Nasal cavity respiratory epithelium epithelial cell of viscerocranial mucosa (primary cell): Measurements from ENCODE around the gene CD19. TPM values are rescaled to one million over a fixed set of nuclear protein-coding genes. Genes with fewer than 3 reads are reported as not detected.

Source experiments
- total RNA-seq: library from RNA; depleted of rRNA; stranded (reverse); fragments of >200 nt; gene quantifications from 2 replicates; pipeline ENCODE4 v1.2.3, GENCODE V29; 2014

Gene CD19
- not detected in 2 replicates for total RNA-seq

DNA sequence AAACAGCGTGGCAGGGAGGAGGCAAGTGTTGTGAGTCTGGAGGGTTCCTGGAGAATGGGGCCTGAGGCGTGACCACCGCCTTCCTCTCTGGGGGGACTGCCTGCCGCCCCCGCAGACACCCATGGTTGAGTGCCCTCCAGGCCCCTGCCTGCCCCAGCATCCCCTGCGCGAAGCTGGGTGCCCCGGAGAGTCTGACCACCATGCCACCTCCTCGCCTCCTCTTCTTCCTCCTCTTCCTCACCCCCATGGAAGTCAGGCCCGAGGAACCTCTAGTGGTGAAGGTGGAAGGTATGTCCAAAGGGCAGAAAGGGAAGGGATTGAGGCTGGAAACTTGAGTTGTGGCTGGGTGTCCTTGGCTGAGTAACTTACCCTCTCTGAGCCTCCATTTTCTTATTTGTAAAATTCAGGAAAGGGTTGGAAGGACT lies at the start of gene CD19:
CD19 (plus strand) TSS at position 171 of the 425 bp plus-strand sequence; CDS start at position 201, 30 bp downstream.

DNA sequence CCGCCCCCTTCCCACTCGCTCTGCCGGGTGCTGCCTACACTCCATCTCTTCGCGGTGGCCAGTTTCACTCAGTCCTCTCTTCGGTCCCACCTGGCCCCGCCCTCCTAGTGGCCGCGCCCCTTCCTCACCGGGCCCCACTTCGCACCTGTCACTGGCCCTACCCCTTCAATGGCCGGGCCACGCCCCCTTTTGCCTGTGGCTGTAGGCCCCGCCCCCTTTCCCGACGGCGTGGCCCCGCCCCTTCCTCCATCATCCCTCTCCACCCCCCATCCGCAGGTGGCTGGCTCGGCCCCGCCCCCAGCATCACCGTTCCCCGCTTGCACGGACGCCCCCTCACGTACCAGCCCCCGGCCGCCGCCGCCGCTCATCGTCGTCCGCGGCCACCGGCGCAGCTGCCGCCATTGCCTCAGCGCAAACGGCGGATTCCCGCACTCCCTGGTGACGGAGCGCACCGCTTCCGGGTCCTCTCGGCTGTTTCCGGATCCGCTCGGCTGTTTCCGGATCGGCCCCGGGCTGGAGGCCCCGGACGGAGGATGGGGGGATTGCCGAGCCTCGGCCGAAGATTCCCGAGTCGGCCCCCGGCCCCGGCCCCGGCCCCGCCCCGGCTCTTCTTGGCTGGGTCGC lies 6.9 kb upstream of the CD19 start, which contains the start of gene RABEP2:
RABEP2 (minus strand) TSS at position 477 of the 624 bp plus-strand sequence; CDS start at position 402, 75 bp downstream.

DNA sequence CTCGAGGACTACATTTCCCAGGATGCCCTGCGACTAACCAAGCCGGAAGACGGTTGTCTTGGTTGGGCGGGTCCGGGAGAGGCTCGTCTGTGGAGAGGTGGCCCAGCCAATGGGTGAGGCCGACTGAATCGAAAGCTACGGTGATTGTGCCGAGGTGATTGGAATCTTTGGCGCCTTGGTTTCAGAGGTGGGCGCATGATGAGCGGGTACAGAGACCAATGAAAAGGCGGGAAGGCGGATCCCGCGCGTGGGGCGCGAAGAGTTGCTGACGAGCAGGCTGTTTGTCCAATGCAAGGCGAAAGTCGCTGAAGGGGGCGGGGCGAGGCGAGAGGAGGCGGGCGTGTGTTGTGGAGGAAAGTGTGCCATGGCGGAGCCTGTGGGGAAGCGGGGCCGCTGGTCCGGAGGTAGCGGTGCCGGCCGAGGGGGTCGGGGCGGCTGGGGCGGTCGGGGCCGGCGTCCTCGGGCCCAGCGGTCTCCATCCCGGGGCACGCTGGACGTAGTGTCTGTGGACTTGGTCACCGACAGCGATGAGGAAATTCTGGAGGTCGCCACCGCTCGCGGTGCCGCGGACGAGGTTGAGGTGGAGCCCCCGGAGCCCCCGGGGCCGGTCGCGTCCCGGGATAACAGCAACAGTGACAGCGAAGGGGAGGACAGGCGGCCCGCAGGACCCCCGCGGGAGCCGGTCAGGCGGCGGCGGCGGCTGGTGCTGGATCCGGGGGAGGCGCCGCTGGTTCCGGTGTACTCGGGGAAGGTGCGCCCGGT lies 19.1 kb downstream of the CD19 start, which contains the start of gene NFATC2IP:
NFATC2IP (plus strand) TSS at position 290 of the 762 bp plus-strand sequence; CDS start at position 365, 75 bp downstream.

DNA sequence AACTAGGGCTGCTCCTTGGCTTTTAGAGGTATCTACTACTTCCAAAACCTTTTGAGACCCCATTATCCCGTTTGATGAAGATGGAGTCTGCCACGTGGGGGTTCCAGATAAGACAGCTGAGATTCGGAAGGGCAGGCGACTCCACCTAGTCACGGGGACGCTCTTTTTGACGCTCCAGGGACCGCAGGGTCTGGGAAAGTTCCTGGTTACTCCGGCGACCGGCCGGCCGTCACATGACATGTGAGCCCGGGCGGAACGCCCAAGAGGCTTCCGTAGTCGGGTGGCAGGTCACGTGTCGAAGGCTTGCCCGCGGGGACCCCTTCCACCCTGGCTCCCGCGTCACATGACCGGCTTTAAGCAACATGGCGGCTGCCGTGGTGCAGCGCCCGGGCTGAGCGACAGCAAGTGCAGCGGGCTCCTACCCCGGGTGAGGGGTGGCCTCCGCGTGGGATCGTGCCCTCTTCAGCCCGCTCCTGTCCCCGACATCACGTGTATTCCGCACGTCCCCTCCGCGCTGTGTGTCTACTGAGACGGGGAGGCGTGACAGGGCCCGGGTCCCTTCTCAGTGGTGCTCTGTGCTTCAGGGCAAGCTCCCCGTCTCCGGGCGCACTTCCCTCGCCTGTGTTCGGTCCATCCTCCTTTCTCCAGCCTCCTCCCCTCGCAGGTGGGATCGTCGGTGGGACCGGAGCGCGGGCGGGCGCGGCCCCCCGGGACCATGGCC lies 42.8 kb downstream of the CD19 start, which contains the start of gene SPNS1:
SPNS1 (plus strand) TSS at position 342 of the 721 bp plus-strand sequence; CDS start at position 716, 374 bp downstream.

DNA sequence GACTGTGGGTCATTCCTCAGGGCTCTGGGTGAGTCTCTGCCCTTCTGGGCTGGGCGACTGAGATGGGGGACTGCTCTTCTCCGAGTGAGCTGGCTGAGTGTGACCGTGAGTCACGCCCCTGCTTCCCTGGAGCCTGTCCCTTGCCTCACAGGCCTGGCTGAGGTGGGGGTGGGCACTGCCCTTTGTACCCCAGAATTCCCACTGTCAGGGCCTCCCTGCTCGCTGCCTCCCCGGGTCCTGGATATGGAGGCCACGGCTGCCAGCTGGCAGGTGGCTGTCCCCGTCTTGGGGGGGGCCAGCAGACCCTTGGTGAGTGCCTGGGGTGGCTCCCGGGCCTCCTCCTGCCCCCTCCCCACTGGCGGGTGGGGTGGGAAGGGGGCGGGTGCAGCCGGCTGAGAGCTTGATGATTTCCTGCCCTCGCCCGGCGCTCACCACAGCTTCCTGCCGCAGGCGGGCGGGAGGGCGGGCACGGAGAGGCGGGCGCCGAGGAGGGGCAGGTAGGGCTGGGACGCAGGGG lies 52.9 kb downstream of the CD19 start, which contains the start of gene LAT:
LAT (plus strand) TSS at position 434 of the 517 bp plus-strand sequence. CDS start 366 bp downstream, outside the sequence.

Other genes with a start within 250 kb of the CD19 start
- 301 and 400 TPM in 2 replicates for gene EIF3C, start 220.5 kb upstream of the CD19 start, total RNA-seq
- 0.68 and 3.1 TPM in 2 replicates for gene NPIPB9, start 180.2 kb upstream of the CD19 start, total RNA-seq
- gene ATXN2L, start 109.0 kb upstream of the CD19 start, total RNA-seq = 51.6 and 125 TPM in 2 replicates
- 112 and 150 TPM in 2 replicates for gene TUFM, start 85.6 kb upstream of the CD19 start, total RNA-seq
- 5.8 and 14.1 TPM in 2 replicates for gene SH2B1, start 68.1 kb upstream of the CD19 start, total RNA-seq
- gene ATP2A1, start 53.5 kb upstream of the CD19 start, total RNA-seq = under 0.01 and 0.43 TPM in 2 replicates
- 14.4 and 33.9 TPM in 2 replicates for gene RABEP2, start 6.7 kb upstream of the CD19 start, total RNA-seq
- 19.8 and 23.8 TPM in 2 replicates for gene NFATC2IP, start 19.0 kb downstream of the CD19 start, total RNA-seq
- gene SPNS1, start 42.8 kb downstream of the CD19 start, total RNA-seq = 26.0 and 35.2 TPM in 2 replicates
- under 0.01 and 0.36 TPM in 2 replicates for gene LAT, start 53.1 kb downstream of the CD19 start, total RNA-seq